HG03439 (cell line): ENCODE results near the gene CPT2.

Source experiments
- ATAC-seq: cut with Tn5 transposase; IDR thresholded peaks from one replicate; pipeline ENCODE4 v1.9.1; 2021; ENCODE audit warnings: mild to moderate bottlenecking, moderate library complexity; ENCODE audit not compliant: unreplicated experiment

The CPT2 gene

GRCh38 chr1:53259932-53260331 lies 63.3 kb downstream of the CPT2 start:
- ATAC-seq = no peak

- ATAC-seq = no peak
Measured at GRCh38 chr1:53260631-53261247, 64.1 kb downstream of the CPT2 start.

GRCh38 chr1:53262000-53262399 lies 65.4 kb downstream of the CPT2 start:
- no peak for ATAC-seq
